IMR-90 (cell line): Measurements from ENCODE around the gene HOGA1. TPM values are rescaled to one million over a fixed set of nuclear protein-coding genes. Genes with fewer than 3 reads are reported as not detected.

Experiments used
- ATAC-seq: fragments of 200-7000 bp; cut with Tn5 transposase; 2 replicates; pipeline ENCODE4 v1.9.1; 2020; ENCODE audit warnings: low read depth, mild to moderate bottlenecking, moderate library complexity
- BruUV-seq: library from RNA; stranded (reverse); fragments of 400-500 nt; replicated peaks from 2 replicates; lab custom pipeline; 2021; lab: Mats Ljungman, UMichigan
- CTCF ChIA-PET: fragments of 300-600 bp; formaldehyde crosslinking; extraction: SDS; loops from one replicate; lab custom pipeline; 2021; ENCODE audit warnings: antibody characterized with exemption; lab: Yijun Ruan, JAX
- POLR2A ChIA-PET: fragments of 300-600 bp; sonication (Branson Sonifier 250); formaldehyde crosslinking; loops from one replicate; lab custom pipeline; 2022; ENCODE audit warnings: antibody characterized with exemption; ENCODE audit not compliant: unreplicated experiment; lab: Charles Lee
- DNase-seq: peaks from one replicate; pipeline ENCODE4 v3.0.0; 2013
- H2AFZ ChIP-seq: replicated peaks from 2 replicates; pipeline ENCODE3; 2013; ENCODE audit warnings: low read length, mild to moderate bottlenecking; ENCODE audit not compliant: poor library complexity
- H2AK5ac ChIP-seq: 2 replicates; pipeline ENCODE4 v1.6.1; 2013; ENCODE audit warnings: low read depth, low read length, inconsistent platforms
- H2AK9ac ChIP-seq: replicated peaks from 2 replicates; pipeline ENCODE3; 2013; ENCODE audit warnings: mild to moderate bottlenecking, low read depth, low read length, moderate library complexity; ENCODE audit not compliant: poor library complexity
- H2BK120ac ChIP-seq: 2 replicates; pipeline ENCODE4 v1.6.1; 2013; ENCODE audit warnings: low read depth, low read length, inconsistent platforms
- H2BK15ac ChIP-seq: 3 replicates; pipeline ENCODE4 v1.6.1; 2013; ENCODE audit warnings: low read depth, low read length, inconsistent platforms
- H2BK20ac ChIP-seq: 2 replicates; pipeline ENCODE4 v1.6.1; 2013; ENCODE audit warnings: low read depth, mild to moderate bottlenecking, inconsistent platforms, low read length, moderate library complexity
- H2BK5ac ChIP-seq: 2 replicates; pipeline ENCODE4 v1.6.1; 2013; ENCODE audit warnings: mild to moderate bottlenecking, low read depth, low read length, inconsistent platforms; ENCODE audit not compliant: poor library complexity, severe bottlenecking
- H3K14ac ChIP-seq: replicated peaks from 2 replicates; pipeline ENCODE4 v1.6.1; 2013; ENCODE audit warnings: low read depth, low read length, inconsistent platforms
- H3K18ac ChIP-seq: 2 replicates; pipeline ENCODE4 v1.6.1; 2013; ENCODE audit warnings: low read depth, low read length, control low read depth
- H3K23ac ChIP-seq: 2 replicates; pipeline ENCODE4 v1.6.1; 2013; ENCODE audit warnings: low read depth, low read length, inconsistent platforms
- H3K27ac ChIP-seq: 2 replicates; pipeline ENCODE4 v1.5.1; 2013; ENCODE audit warnings: mild to moderate bottlenecking, control low read depth, low read length; ENCODE audit not compliant: insufficient read depth
- H3K27me3 ChIP-seq: 2 replicates; pipeline ENCODE4 v1.6.1; 2013; ENCODE audit warnings: low read length; ENCODE audit not compliant: control insufficient read depth, insufficient read depth
- H3K36me3 ChIP-seq: 2 replicates; pipeline ENCODE4 v1.6.1; 2013; ENCODE audit warnings: low read length, mixed read lengths; ENCODE audit not compliant: control insufficient read depth, insufficient read depth
- H3K4ac ChIP-seq: 2 replicates; pipeline ENCODE4 v1.6.1; 2013; ENCODE audit warnings: low read depth, low read length, inconsistent platforms
- H3K4me1 ChIP-seq: 2 replicates; pipeline ENCODE4 v1.6.1; 2013; ENCODE audit warnings: low read length, mixed read lengths; ENCODE audit not compliant: control insufficient read depth, insufficient read depth
- H3K4me2 ChIP-seq: 2 replicates; pipeline ENCODE4 v1.6.1; 2013; ENCODE audit warnings: low read depth, mild to moderate bottlenecking, control low read depth, low read length, moderate library complexity
- H3K4me3 ChIP-seq: 2 replicates; pipeline ENCODE4 v1.5.1; 2013; ENCODE audit warnings: low read depth, mild to moderate bottlenecking, control low read depth, low read length, moderate library complexity; ENCODE audit not compliant: insufficient read depth
- H3K56ac ChIP-seq: 2 replicates; pipeline ENCODE4 v1.6.1; 2013; ENCODE audit warnings: low read length, inconsistent platforms; ENCODE audit not compliant: insufficient read depth; ENCODE audit errors: extremely low read depth
- H3K79me1 ChIP-seq, 2 experiments: 2 replicates each; pipeline ENCODE4 v1.6.1; 2013; ENCODE audit warnings: low read length in 2 of 2, inconsistent platforms in 1 of 2, low read depth in 1 of 2
- H3K9ac ChIP-seq: 2 replicates; pipeline ENCODE4 v1.6.1; 2013; ENCODE audit warnings: low read depth, low read length, control low read depth
- H3K9me1 ChIP-seq: 2 replicates; pipeline ENCODE4 v1.6.1; 2013; ENCODE audit warnings: low read length, inconsistent platforms; ENCODE audit not compliant: insufficient read depth
- H3K9me3 ChIP-seq: 2 replicates; pipeline ENCODE4 v1.6.1; 2013; ENCODE audit warnings: low read length; ENCODE audit not compliant: control insufficient read depth, insufficient read depth
- H4K20me1 ChIP-seq: 2 replicates; pipeline ENCODE4 v1.6.1; 2013; ENCODE audit warnings: low read length, inconsistent platforms; ENCODE audit not compliant: insufficient read depth
- H4K5ac ChIP-seq: 2 replicates; pipeline ENCODE4 v1.6.1; 2013; ENCODE audit warnings: mild to moderate bottlenecking, low read depth, low read length, control low read depth
- H4K8ac ChIP-seq, 2 experiments: 2 replicates each; pipeline ENCODE4 v1.6.1; 2013; ENCODE audit warnings: low read depth in 2 of 2, low read length in 2 of 2, control low read depth in 1 of 2, inconsistent platforms in 1 of 2
- H4K91ac ChIP-seq: 2 replicates; pipeline ENCODE4 v1.6.1; 2013; ENCODE audit warnings: low read depth, low read length, inconsistent platforms; ENCODE audit not compliant: insufficient read depth
- BHLHE40 ChIP-seq: fragments of 150-350 bp; IDR thresholded peaks from 2 replicates; pipeline ENCODE4 v1.6.1; 2016; ENCODE audit warnings: mild to moderate bottlenecking, low read depth, low read length
- WGBS, 2 experiments: methylation state at CpG; one replicate each; pipeline versions ENCODE4 v1.1.5 to v1.1.7; 2013; ENCODE audit warnings: missing lambda C conversion rate in 2 of 2; ENCODE audit not compliant: insufficient read length in 1 of 2; ENCODE audit errors: extremely low coverage in 2 of 2; 5-methylcytosine and 5-hydroxymethylcytosine counted together
- dilution Hi-C: fragments of 300-500 bp; cut with HindIII; formaldehyde crosslinking; loops from one replicate; pipeline ENCODE4 v1.14.3; 2018; ENCODE audit warnings: low sequenced_read_pairs; ENCODE audit not compliant: unreplicated experiment
- in situ Hi-C: fragments of 300-500 bp; cut with MboI; formaldehyde crosslinking; loops from 3 replicates; pipeline ENCODE4 v1.14.3; 2019; ENCODE audit warnings: low sequenced_read_pairs, inconsistent platforms, mixed read lengths
- intact Hi-C: fragments of 100-400 bp; cut with micrococcal nuclease; formaldehyde crosslinking; loops from 2 replicates; pipeline ENCODE4 v1.10.0; 2022
- polyA plus RNA-seq, 3 experiments: library from polyadenylated mRNA; depleted of rRNA; stranded (reverse); fragments of >200 nt; gene quantifications; 2 replicates each; pipeline ENCODE4 v1.2.3, GENCODE V29; 2012; ENCODE audit warnings: low replicate concordance in 1 of 3
- total RNA-seq: library from RNA; depleted of rRNA; stranded (reverse); fragments of >200 nt; gene quantifications from 2 replicates; pipeline ENCODE4 v1.2.3, GENCODE V29; 2012
- TF ChIP-seq, protein P1 (sequence below): conservative IDR thresholded peaks from 2 replicates; pipeline ENCODE4 v1.5.1; 2012; ENCODE audit warnings: mild to moderate bottlenecking, low read depth, low read length, improper control_type of control experiment
- TF ChIP-seq, protein P2 (sequence below): fragments of 150-350 bp; IDR thresholded peaks from 2 replicates; pipeline ENCODE4 v1.6.1; 2016; ENCODE audit warnings: low read depth, mild to moderate bottlenecking, low read length, moderate library complexity, borderline replicate concordance

Gene HOGA1
- total and polyA plus RNA-seq, 2 of the 4 experiments (the other 2 are of a cell fraction): 0.36 to 0.41 TPM

GRCh38 chr10:97550336-97551149 lies 33.6 kb upstream of the HOGA1 start (continued):
- TF ChIP-seq, protein P1, sequence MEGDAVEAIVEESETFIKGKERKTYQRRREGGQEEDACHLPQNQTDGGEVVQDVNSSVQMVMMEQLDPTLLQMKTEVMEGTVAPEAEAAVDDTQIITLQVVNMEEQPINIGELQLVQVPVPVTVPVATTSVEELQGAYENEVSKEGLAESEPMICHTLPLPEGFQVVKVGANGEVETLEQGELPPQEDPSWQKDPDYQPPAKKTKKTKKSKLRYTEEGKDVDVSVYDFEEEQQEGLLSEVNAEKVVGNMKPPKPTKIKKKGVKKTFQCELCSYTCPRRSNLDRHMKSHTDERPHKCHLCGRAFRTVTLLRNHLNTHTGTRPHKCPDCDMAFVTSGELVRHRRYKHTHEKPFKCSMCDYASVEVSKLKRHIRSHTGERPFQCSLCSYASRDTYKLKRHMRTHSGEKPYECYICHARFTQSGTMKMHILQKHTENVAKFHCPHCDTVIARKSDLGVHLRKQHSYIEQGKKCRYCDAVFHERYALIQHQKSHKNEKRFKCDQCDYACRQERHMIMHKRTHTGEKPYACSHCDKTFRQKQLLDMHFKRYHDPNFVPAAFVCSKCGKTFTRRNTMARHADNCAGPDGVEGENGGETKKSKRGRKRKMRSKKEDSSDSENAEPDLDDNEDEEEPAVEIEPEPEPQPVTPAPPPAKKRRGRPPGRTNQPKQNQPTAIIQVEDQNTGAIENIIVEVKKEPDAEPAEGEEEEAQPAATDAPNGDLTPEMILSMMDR: no peak
- no peak for TF ChIP-seq BHLHE40

GRCh38 chr10:97551271-97551670 lies 32.9 kb upstream of the HOGA1 start:
- no TSS peak for BruUV-seq
- ChIA-PET CTCF (interaction anchor here (0.7 kb wide), 1 partner anchor 23 kb away, joined by 3 read pairs; no protein-coding TSS in a partner anchor), POLR2A (no interaction called here)
- Histone ChIP-seq H2BK120ac (no peak overlapping the region), H3K56ac (no peak overlapping the region), H3K79me1 (peaks cover 23 to 60% of the 10 kb centered on the region in 2 experiments), H3K4me2 (no peak overlapping the region), H2AK5ac (peak overlapping the region; percentile 48; the same call in 1 of the 2 replicates), H3K4me1 (peaks cover 16% of the 10 kb centered on the region), H3K9me1 (peaks cover 6% of the 10 kb centered on the region; the same call in 1 of the 2 replicates), H3K4ac (no peak overlapping the region), H2BK15ac (no peak overlapping the region), H3K27me3 (no peaks in the 10 kb centered on the region), H2AK9ac (no peak overlapping the region), H2BK5ac (no peak overlapping the region), H3K14ac (no peak overlapping the region), H3K9ac (no peak overlapping the region), H4K8ac (no peak overlapping the region), H4K5ac (no peak overlapping the region), H3K4me3 (no peak overlapping the region), H3K18ac (no peak overlapping the region), H4K20me1 (peaks cover 6% of the 10 kb centered on the region; the same call in 1 of the 2 replicates), H3K36me3 (no peaks in the 10 kb centered on the region), H3K23ac (0 out of 2 replicates have a peak overlapping the region, but pooled peaks have one; percentile 29), H2AFZ (no peak overlapping the region), H2BK20ac (no peak overlapping the region), H4K91ac (no peak overlapping the region), H3K9me3 (no peaks in the 10 kb centered on the region), H3K27ac (no peak overlapping the region)
- no peak for DNase-seq
- dilution Hi-C loops (no loop called here), intact Hi-C loops (loop anchor here (5.0 kb wide), 1 partner anchor 144 kb away; no protein-coding TSS in a partner anchor), in situ Hi-C loops (loop anchor here (5.0 kb wide), 1 partner anchor 89 kb away; no protein-coding TSS in a partner anchor)
- no peak for ATAC-seq
- TF ChIP-seq, protein P2, sequence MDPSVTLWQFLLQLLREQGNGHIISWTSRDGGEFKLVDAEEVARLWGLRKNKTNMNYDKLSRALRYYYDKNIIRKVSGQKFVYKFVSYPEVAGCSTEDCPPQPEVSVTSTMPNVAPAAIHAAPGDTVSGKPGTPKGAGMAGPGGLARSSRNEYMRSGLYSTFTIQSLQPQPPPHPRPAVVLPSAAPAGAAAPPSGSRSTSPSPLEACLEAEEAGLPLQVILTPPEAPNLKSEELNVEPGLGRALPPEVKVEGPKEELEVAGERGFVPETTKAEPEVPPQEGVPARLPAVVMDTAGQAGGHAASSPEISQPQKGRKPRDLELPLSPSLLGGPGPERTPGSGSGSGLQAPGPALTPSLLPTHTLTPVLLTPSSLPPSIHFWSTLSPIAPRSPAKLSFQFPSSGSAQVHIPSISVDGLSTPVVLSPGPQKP: no peak
- no CpG with 5 or more reads among the region's 6 CpGs for WGBS, 2 experiments
